Amniotic epithelial cell (primary cell): Measurements from ENCODE around the gene MRTFB.

Source experiments
- DNase-seq: peaks from one replicate; pipeline ENCODE4 v3.0.0-alpha.2; 2010; ENCODE audit warnings: low read depth

MRTFB gene

GRCh38 chr16:14131774-14132695, 60.9 kb downstream of the MRTFB start:
- DNase-seq: peak; percentile 22

DNA sequence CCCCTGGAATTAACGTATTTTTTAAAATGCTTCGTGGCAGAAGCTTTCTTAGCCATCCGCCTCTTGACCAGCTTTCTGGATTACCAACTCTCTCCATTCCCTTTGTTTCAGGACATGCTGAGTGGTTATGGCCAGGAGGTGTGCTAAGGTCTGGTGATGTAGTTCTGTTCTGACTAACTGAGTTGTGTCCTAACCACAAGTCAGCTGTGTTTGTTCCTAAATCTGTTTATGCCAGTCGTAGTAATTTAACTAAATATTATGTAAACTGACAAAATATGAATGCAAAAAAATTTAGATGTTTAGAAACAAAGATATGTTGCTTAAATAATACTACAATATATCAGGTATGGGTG, 61.6 kb downstream of the MRTFB start:
- peak; percentile 61 for DNase-seq

GRCh38 chr16:14133907-14134306, 62.8 kb downstream of the MRTFB start:
- DNase-seq: no peak

GRCh38 chr16:14135704-14136103, 64.6 kb downstream of the MRTFB start:
- DNase-seq: peak; percentile 68

- DNase-seq: no peak
Measured at GRCh38 chr16:14139872-14140271, 68.8 kb downstream of the MRTFB start.

DNA sequence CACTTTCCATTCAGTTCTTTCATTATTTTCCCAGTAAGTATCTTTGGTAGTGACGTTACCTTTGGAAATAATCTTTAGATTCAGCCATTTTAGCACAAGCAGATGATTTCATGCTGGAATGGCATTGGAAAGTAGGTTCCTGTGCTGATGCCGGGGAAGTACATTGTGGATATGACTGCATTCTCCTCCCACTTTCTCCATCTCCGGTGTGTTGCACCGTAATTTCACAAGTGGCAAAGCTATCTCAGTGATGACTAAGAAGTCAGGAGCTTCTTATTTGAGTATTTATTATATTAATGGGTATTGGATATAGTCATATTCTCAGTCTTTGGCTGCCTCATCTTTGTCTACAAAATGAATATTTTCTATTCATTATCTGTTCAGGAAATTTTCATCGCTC, 69.8 kb downstream of the MRTFB start:
- DNase-seq: peak; percentile 76

DNA sequence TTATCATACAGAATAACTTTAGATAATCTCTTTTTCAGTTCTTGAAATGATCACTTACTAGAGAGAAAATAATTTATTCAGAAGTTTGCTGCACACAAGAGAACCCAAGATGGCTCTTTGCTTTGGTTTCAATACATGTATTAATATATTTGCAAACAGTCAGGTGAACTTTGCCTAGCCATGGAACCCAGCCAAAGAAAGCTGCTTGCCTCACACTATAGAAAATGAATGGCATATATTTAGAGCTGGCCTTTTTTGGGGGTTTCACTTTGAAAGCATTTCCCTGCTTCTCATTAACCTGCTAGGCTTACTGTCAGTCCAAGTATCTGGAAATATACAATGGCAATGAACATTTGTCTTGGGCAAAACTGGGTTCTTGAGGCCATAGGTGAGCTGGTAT, 75.3 kb downstream of the MRTFB start:
- no peak for DNase-seq

GRCh38 chr16:14148016-14148415, 76.9 kb downstream of the MRTFB start:
- no peak for DNase-seq

DNA sequence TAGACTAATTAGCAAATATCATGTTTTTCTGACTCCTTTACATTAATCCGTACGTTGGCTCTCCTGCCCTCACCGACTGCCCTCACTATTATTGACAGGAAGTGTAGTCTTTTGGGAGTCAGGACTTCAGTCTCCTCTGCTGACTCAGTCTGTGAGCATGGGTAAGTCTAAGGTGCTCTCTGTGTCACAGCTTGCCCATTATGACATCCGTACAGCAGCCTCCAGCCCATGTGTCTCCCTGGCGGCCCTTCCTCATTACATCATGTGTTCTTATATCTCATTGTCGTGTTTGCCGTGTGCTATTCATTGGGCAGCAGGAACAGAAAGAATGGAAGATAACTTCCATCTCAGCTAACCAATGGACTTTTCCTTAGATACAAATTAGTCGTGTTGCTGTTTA, 77.5 kb downstream of the MRTFB start:
- no peak for DNase-seq

GRCh38 chr16:14150796-14151195, 79.7 kb downstream of the MRTFB start:
- DNase-seq: peak; percentile 21

GRCh38 chr16:14151256-14152030, 80.3 kb downstream of the MRTFB start:
- peak; percentile 60 for DNase-seq

- DNase-seq: no peak
Measured at GRCh38 chr16:14155572-14156190, 84.6 kb downstream of the MRTFB start.

- no peak for DNase-seq
Measured at GRCh38 chr16:14164916-14165662, 94.0 kb downstream of the MRTFB start.

DNA sequence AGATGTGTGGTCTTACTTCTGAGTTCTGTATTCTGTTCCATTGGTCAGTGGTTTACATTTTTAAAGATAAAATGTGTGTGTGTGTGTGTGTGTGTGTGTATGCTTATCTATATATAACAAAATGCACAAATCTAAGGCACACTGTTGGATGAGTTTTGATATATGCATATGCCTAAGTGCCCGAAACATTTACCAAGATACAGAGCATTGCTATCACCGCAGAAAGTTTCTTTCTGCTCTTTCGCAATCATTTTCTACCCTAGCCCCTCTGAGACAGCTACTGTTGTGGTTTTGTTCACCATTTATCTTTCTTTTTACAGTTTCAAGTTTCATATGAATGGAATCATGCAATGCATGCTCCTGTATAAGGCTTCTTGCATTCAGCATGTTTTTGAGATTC, 97.0 kb downstream of the MRTFB start:
- DNase-seq: peak; percentile 97

GRCh38 chr16:14172200-14172809, 101.2 kb downstream of the MRTFB start:
- DNase-seq: peak; percentile 93

DNA sequence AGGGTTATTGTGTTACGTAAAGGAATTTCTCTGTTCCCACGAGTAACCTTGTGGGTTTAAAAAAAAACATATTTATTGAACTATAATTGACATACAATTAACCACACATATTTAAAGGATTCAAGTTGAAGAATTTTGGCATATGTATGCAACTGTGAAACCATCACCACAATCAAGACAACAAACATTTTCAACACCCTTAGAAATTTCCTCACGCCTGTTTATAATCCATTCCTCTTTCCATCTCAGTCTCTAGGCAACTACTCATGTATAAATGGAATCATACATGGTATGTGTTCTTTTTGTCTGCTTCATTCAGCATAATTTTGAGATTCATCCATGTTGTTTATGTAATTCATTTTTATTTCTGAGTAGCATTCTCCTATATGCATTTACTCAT, 104.0 kb downstream of the MRTFB start:
- DNase-seq: no peak

DNA sequence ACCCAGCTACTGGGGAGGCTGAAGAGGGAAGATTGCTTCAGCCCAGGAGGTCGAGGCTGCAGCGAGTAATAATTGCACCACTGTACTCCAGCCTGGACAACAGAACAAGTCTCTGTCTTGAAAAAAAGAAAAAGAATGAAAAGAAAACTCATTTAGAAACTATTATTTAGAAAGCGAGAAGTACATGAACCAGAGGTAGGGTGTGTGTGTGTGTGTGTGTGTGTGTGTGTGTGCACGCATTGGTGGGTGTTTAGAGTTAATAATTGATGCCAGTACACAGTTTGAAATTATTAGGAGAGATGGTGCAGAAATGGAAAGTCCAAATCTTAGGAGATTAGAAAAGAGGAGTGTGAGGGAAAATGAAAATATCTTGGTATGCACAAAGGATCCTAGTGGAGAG, 106.6 kb downstream of the MRTFB start:
- no peak for DNase-seq

DNA sequence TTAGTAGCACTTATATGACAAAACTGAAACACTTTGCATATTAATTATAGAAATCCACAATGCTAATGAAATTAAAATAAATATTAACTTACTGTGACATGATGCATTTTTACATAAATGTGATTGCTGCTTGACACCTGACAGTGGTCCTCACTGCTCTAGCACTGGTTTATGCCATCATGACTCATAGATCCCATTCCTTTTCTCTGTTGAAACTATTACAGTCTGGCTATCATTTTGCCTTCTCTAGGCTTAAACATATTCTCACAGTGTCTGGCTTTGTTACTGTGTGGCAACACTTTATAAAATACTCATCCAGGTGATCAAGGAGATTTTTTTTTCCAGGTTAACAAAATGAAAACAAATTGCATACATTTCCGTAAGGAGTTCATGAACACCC, 108.0 kb downstream of the MRTFB start:
- DNase-seq: peak; percentile 46

DNA sequence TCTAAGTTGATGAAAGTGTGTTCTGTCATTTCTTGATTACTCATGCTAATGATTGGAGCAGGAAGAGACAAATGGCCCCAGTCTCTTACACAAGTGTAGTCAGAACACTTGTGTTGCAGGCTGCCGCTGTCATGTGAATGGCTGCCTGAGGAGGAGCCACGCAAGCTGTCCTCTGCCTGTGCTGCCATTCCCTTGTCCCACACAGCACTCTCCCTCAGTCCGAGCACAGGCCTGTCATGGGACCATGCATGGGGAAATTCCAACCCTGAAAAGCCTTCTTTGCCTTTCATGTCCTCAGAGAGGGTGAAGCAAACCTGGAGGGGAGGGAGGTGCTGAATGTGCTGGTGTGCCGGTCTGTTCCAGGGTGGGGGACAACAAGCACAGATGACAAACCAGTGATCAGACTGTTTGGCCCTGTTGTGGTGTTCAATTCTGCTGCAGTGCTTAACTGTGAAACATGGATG, 109.4 kb downstream of the MRTFB start:
- no peak for DNase-seq

GRCh38 chr16:14181371-14182050, 110.4 kb downstream of the MRTFB start:
- peak; percentile 89 for DNase-seq

DNA sequence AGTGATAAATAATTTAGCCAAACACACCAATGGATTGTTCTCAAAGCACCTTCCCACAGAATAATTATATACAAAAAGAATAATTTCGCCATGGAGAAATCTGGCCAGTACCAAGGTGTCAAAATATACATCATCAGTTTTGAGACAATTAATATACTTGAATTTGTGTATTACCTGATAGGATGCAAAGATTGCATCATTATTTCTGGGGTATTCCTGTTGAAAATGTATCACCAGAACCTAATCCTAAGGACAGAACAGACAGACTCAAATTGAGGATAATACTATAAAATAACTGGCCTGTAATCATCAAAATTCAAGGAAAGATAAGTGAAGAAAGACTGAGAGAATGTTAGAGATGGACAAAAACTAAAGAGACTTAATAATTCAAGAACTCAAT, 111.9 kb downstream of the MRTFB start:
- no peak for DNase-seq
